ENCODE data around the gene LGR6. TPM values are rescaled to one million over a fixed set of nuclear protein-coding genes. Genes with fewer than 3 reads are reported as not detected.

The LGR6 gene
- total and polyA plus RNA-seq, 2 of the 4 experiments (the other 2 are of a cell fraction), result not detected

- no peaks in the 10 kb centered on the region for H3K4me1 ChIP-seq (ENCODE audit: control insufficient read depth, insufficient read depth, low read length)
- H3K27ac ChIP-seq (ENCODE audit: insufficient read depth, low read length), result no peak overlapping the region
- H2BK5ac ChIP-seq (ENCODE audit: low read depth, low read length, poor library complexity, severe bottlenecking), result no peak overlapping the region
- in situ Hi-C loops (cut with MboI; ENCODE audit: low sequenced_read_pairs), result no loop called here
- H3K4ac ChIP-seq (ENCODE audit: low read depth, low read length), result no peak overlapping the region
- no peaks in the 10 kb centered on the region for H3K79me1 ChIP-seq (ENCODE audit: low read depth in 1 of 2, low read length in 2 of 2)
- H3K9ac ChIP-seq (ENCODE audit: low read depth, low read length), result no peak overlapping the region
- ChIA-PET CTCF (no interaction called here), POLR2A (ENCODE audit: unreplicated experiment) (no interaction called here)
- TF ChIP-seq CEBPB (IDR thresholded peaks at IDR 0.05; ENCODE audit: low read depth, low read length) (no peak), RFX5 (IDR thresholded peaks at IDR 0.05; ENCODE audit: low read depth, low read length) (no peak), NFE2L2 (IDR thresholded peaks at IDR 0.05; ENCODE audit: low read depth, low read length) (no peak), MAFK (IDR thresholded peaks at IDR 0.05; ENCODE audit: low read depth, low read length) (no peak), POLR2A (IDR thresholded peaks at IDR 0.05; ENCODE audit: low read depth, low read length) (no peak), SMC3 (IDR thresholded peaks at IDR 0.05; ENCODE audit: low read depth, low read length) (no peak)
- H3K18ac ChIP-seq (ENCODE audit: low read depth, low read length), result no peak overlapping the region
- H3K27me3 ChIP-seq (ENCODE audit: control insufficient read depth, insufficient read depth, low read length), result peaks cover 24% of the 10 kb centered on the region; the same call in 1 of the 2 replicates
- H2BK20ac ChIP-seq (ENCODE audit: low read depth, low read length), result no peak overlapping the region
- H2AK5ac ChIP-seq (ENCODE audit: low read depth, low read length), result no peak overlapping the region
- no peak overlapping the region for H3K56ac ChIP-seq (ENCODE audit: extremely low read depth, insufficient read depth, low read length)
- H4K20me1 ChIP-seq (ENCODE audit: insufficient read depth, low read length), result no peaks in the 10 kb centered on the region
- dilution Hi-C loops (cut with HindIII; ENCODE audit: low sequenced_read_pairs, unreplicated experiment), result no loop called here
- no peak overlapping the region for H4K91ac ChIP-seq (ENCODE audit: insufficient read depth, low read depth, low read length)
- H2BK15ac ChIP-seq (ENCODE audit: low read depth, low read length), result no peak overlapping the region
- H4K8ac ChIP-seq (ENCODE audit: low read depth in 2 of 2, low read length in 2 of 2), result no peak overlapping the region
- H3K23ac ChIP-seq (ENCODE audit: low read depth, low read length), result no peak overlapping the region
- DNase-seq (no peak), ATAC-seq (ENCODE audit: low read depth) (no peak)
- intact Hi-C loops (cut with micrococcal nuclease), result no loop called here
- WGBS, 2 experiments (ENCODE audit: extremely low coverage in 2 of 2, insufficient read length in 1 of 2), result no CpG with 5 or more reads among the region's 5 CpGs
- H2AK9ac ChIP-seq (replicated peaks; ENCODE audit: low read depth, low read length, poor library complexity), result no peak overlapping the region
- no peak overlapping the region for H2AFZ ChIP-seq (replicated peaks; ENCODE audit: low read length, poor library complexity)
- no peaks in the 10 kb centered on the region for H3K9me3 ChIP-seq (ENCODE audit: control insufficient read depth, insufficient read depth, low read length)
- H3K4me2 ChIP-seq (ENCODE audit: low read depth, low read length), result no peak overlapping the region
- H3K4me3 ChIP-seq (ENCODE audit: insufficient read depth, low read depth, low read length), result no peak overlapping the region
- no peak overlapping the region for H3K14ac ChIP-seq (replicated peaks; ENCODE audit: low read depth, low read length)
- H4K5ac ChIP-seq (ENCODE audit: low read depth, low read length), result no peak overlapping the region
- H3K36me3 ChIP-seq (ENCODE audit: control insufficient read depth, insufficient read depth, low read length), result no peaks in the 10 kb centered on the region
- no peaks in the 10 kb centered on the region for H3K9me1 ChIP-seq (ENCODE audit: insufficient read depth, low read length)
- no peak overlapping the region for H2BK120ac ChIP-seq (ENCODE audit: low read depth, low read length)
- BruUV-seq (replicated peaks), result no TSS peak
Measured at GRCh38 chr1:202172015-202172355, 21.6 kb upstream of the LGR6 start.
